ENCODE measurements around the gene GMCL1.
"Not testable (repeated sequence)": the region's sequence is repeated elsewhere in the genome, so short reads cannot be mapped to it uniquely, and the experiment has no call there.

Gene GMCL1

DNA sequence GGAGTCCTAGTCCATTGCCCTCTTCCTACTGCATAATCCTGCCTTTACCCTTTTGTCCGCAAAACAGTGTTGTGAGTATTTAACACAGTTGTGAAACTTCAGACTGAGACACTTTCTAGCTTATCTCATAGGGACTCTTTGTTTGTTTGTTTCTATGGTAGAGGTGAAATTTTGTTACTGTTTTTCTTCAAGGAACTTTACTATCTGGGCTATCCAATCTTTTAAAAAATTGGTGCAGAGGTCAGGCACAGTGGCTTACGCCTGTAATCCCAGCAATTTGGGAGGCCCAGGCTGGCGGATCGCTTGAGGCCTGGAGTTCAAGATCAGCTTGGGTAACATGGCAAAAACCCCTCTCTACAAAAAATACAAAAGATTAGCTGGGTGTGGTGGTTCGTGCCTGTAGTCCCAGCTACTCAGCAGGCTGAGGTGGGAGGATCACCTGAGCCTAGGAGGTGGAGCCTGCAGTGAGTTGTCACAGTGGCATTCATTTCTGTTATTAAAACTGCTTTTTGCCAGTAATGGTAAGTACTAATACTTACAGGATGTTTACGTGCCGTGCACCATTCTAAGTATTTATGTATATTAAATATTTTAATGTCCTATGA, 18.8 kb downstream of the GMCL1 start:
- H3K4me3 ChIP-seq (ENCODE audit: low read length) = no peak overlapping the region
- no peak for DNase-seq (ENCODE audit: low read depth)
- TF ChIP-seq, protein P1, sequence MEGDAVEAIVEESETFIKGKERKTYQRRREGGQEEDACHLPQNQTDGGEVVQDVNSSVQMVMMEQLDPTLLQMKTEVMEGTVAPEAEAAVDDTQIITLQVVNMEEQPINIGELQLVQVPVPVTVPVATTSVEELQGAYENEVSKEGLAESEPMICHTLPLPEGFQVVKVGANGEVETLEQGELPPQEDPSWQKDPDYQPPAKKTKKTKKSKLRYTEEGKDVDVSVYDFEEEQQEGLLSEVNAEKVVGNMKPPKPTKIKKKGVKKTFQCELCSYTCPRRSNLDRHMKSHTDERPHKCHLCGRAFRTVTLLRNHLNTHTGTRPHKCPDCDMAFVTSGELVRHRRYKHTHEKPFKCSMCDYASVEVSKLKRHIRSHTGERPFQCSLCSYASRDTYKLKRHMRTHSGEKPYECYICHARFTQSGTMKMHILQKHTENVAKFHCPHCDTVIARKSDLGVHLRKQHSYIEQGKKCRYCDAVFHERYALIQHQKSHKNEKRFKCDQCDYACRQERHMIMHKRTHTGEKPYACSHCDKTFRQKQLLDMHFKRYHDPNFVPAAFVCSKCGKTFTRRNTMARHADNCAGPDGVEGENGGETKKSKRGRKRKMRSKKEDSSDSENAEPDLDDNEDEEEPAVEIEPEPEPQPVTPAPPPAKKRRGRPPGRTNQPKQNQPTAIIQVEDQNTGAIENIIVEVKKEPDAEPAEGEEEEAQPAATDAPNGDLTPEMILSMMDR (conservative IDR thresholded peaks at IDR 0.05; ENCODE audit: low read length) = no peak

DNA sequence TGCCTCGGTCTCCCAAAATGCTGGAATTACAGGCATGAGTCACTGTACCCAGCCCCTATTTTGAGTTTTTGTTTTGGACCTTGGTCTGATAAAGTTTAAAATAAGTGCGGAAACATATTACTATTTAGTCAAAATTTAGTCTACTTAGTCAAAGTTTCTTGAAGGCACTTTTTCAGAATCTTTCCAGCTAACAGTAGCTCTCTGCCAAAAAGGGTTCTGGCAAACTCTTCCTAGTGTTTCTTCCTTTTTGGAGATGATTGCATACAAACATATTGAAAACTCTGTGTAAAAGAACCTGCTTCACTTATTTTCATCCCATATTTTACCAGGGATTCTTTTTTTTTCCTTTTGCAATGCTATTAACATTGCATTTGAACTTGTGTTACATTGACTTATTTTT, 28.8 kb downstream of the GMCL1 start:
- TF ChIP-seq, protein P1 (conservative IDR thresholded peaks at IDR 0.05; ENCODE audit: low read length) = no peak
- no peak for DNase-seq (ENCODE audit: low read depth)
- H3K4me3 ChIP-seq (ENCODE audit: low read length) = no peak overlapping the region

DNA sequence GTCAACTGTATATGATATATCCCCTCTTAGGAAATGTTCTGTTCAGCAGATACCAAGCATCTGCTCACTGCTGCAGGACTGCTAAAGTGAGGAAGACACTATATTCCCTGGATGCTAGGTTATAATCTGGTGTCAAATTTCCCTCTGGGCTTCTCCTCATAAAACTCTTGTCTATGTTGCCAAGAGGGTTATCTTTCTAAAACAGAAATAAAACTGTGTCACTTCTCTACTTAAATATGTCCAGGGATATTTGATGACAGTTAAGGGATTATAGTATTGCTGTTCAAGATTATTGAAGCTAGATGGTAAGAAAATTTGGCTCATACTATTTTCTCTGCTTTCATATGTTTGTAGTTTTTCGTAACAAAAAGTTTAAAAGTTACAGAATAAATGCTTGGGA, 33.8 kb downstream of the GMCL1 start:
- TF ChIP-seq, protein P1 (conservative IDR thresholded peaks at IDR 0.05; ENCODE audit: low read length) = no peak
- no peak for DNase-seq (ENCODE audit: low read depth)
- H3K4me3 ChIP-seq (ENCODE audit: low read length) = no peak overlapping the region

DNA sequence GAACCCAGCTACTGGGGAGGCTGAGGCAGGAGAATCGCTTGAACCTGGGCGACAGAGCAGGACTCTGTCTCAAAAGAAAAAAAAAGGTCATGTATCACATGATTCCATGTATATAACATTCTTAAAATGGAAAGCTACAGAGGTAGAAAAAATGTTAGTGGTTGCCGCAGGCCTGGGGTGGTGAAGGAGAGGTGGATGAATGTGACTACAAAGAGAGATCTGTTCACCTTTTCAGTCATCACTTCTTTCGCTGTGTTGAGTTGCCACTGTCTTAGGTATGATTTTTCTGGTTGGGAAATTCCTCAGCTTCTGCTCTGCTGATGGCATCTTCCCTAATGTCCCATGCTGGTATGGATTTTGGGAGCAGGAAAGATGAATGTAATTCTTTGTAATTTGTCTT, 59.0 kb downstream of the GMCL1 start:
- H3K4me3 ChIP-seq (ENCODE audit: low read length) = no peak overlapping the region
- TF ChIP-seq, protein P1 (conservative IDR thresholded peaks at IDR 0.05; ENCODE audit: low read length) = no peak
- DNase-seq (ENCODE audit: low read depth) = no peak

DNA sequence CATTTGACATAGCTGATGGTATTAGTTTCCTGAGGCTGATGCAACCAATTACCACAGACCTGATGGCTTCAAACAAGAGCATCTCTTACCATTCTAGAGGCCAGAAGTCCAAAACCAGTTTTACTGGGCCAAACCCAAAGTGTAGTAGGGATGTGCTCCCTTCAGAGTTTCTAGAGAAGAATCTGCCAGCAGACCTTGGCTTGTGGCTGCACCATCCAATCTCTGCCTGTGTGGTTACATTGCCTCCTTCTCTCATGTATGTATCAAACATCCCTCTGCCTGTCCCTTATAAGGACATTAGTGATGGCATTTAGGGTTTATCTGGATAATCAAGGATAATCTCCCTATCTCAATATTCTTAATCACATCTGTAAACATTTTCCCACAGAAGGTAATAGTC, 59.8 kb downstream of the GMCL1 start:
- TF ChIP-seq, protein P1 (conservative IDR thresholded peaks at IDR 0.05; ENCODE audit: low read length) = no peak
- no peak for DNase-seq (ENCODE audit: low read depth)
- H3K4me3 ChIP-seq (ENCODE audit: low read length) = no peak overlapping the region

DNA sequence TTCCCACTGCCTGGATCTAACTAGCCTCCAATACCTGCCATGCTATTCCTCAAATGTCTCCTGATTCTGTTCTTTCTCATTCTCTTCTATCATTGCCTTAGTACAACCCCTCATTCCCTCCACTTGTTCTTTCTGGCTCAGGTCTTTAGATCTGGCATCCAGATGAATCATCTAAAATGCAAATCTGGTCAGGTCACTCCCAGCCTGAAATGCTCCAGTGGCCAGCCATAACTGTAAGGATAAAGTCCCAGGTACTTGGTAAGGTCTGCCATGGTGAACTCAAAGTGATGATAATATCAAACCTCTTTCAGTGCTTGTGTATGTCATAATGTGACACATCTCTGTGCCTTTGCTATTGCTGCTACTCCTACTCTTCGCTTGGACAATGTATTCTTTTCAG, 61.4 kb downstream of the GMCL1 start:
- TF ChIP-seq, protein P1 (conservative IDR thresholded peaks at IDR 0.05; ENCODE audit: low read length) = no peak
- H3K4me3 ChIP-seq (ENCODE audit: low read length) = no peak overlapping the region
- no peak for DNase-seq (ENCODE audit: low read depth)

DNA sequence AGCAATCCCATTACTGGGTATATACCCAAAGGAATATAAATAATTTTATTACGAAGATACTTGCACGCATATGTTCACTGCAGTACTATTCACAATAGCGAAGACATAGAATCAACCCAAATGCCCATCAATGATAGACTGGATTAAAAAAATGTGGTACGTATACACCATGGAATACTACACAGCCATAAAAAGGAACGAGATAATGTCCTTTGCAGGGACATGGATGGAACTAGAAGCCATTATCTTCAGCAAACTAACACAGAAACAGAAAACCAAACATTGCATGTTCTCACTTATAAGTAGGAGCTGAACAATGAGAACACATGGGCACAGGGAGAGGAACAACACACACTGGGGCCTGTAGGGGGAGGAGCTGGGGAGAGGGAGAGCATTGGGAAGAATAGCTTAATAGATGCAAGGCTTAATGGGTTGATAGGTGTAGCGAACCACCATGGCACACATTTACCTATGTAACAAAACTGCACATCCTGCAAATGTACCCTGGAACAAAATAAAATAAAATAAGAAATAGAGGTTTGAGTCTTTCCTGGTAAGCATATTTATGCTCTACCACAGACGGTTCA, 63.5 kb downstream of the GMCL1 start:
- DNase-seq (ENCODE audit: low read depth) = not testable (repeated sequence)

More for the DNA sequence above, 63.5 kb downstream of the GMCL1 start:
- not testable (repeated sequence) for H3K4me3 ChIP-seq (ENCODE audit: low read length)

All from AG10803 (cell line).